Osteoblast (primary cell): ENCODE results near the gene CACHD1. TPM values are rescaled to one million over a fixed set of nuclear protein-coding genes. Genes with fewer than 3 reads are reported as not detected.

Experiments used
- DNase-seq: peaks from one replicate; pipeline ENCODE4 v3.0.0; 2011; ENCODE audit warnings: low spot score, mixed read lengths; ENCODE audit not compliant: insufficient read length; ENCODE audit errors: missing footprints
- H2AFZ ChIP-seq: 2 replicates; pipeline ENCODE4 v1.6.0; 2011; ENCODE audit warnings: mild to moderate bottlenecking, low read length
- H3K27ac ChIP-seq: 2 replicates; pipeline ENCODE4 v1.5.1; 2011; ENCODE audit warnings: mild to moderate bottlenecking, low read depth, low read length, moderate library complexity
- H3K27me3 ChIP-seq: 2 replicates; pipeline ENCODE4 v1.6.0; 2012; ENCODE audit warnings: mild to moderate bottlenecking, control low read depth, inconsistent platforms, low read length, moderate library complexity; ENCODE audit not compliant: insufficient read depth
- H3K36me3 ChIP-seq: 2 replicates; pipeline ENCODE4 v1.5.1; 2011; ENCODE audit warnings: mild to moderate bottlenecking, low read length, control low read depth, moderate library complexity; ENCODE audit not compliant: insufficient read depth
- H3K4me1 ChIP-seq: 2 replicates; pipeline ENCODE4 v1.5.1; 2011; ENCODE audit warnings: mild to moderate bottlenecking, low read length, control low read depth, moderate library complexity; ENCODE audit not compliant: insufficient read depth
- H3K4me2 ChIP-seq: 2 replicates; pipeline ENCODE4 v1.6.0; 2011; ENCODE audit warnings: mild to moderate bottlenecking, low read length; ENCODE audit not compliant: insufficient read depth
- H3K4me3 ChIP-seq: fragments of 200-600 bp; sonication (generic); 3 replicates; pipeline ENCODE4 v1.5.1; 2012; ENCODE audit warnings: mild to moderate bottlenecking, low read length, inconsistent platforms; ENCODE audit not compliant: insufficient read depth
- H3K79me2 ChIP-seq: 2 replicates; pipeline ENCODE4 v1.6.0; 2012; ENCODE audit warnings: mild to moderate bottlenecking, low read length, control low read depth, inconsistent platforms; ENCODE audit not compliant: insufficient read depth
- H3K9me3 ChIP-seq: 2 replicates; pipeline ENCODE4 v1.5.1; 2011; ENCODE audit warnings: low read depth, low read length, control low read depth
- H4K20me1 ChIP-seq: 2 replicates; pipeline ENCODE4 v1.6.0; 2012; ENCODE audit warnings: mild to moderate bottlenecking, low read length, control low read depth; ENCODE audit not compliant: insufficient read depth
- CTCF ChIP-seq: IDR thresholded peaks from 2 replicates; pipeline ENCODE4 v1.5.1; 2011; ENCODE audit warnings: mild to moderate bottlenecking, low read depth, low read length, moderate library complexity; ENCODE audit errors: extremely low read depth
- total RNA-seq: library from RNA; depleted of rRNA; stranded (reverse); fragments of >200 nt; gene quantifications from 2 replicates; pipeline ENCODE4 v1.2.3, GENCODE V29; 2012

CACHD1 gene
- total RNA-seq, 1 donor = 5.1 TPM

DNA sequence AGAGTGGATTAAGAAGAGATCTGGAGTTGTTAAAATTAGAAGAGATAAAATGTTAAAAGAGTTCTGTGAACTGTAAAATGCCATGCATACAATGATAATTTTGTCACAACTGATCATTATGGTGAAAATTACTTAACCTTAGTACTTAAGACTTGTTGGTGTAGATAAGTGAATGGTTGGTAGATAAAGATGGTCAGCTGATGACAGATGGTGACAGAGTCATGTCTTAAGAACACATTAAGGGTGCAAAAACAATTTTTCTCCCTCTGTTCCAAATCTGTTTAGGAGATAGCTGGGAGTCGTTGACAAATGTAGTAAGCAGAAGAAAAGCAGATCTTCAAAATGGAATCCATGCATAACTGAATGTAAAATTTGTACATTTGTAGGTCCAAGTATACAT is 18.5 kb upstream of the CACHD1 start:
- no peaks in the 10 kb centered on the region for H3K79me2 ChIP-seq
- H3K9me3 ChIP-seq = no peaks in the 10 kb centered on the region
- H3K27ac ChIP-seq = no peak overlapping the region
- DNase-seq = no peak
- no peak for TF ChIP-seq CTCF
- no peak overlapping the region for H3K4me3 ChIP-seq
- H4K20me1 ChIP-seq = no peaks in the 10 kb centered on the region
- H3K4me1 ChIP-seq = no peaks in the 10 kb centered on the region
- H3K36me3 ChIP-seq = no peaks in the 10 kb centered on the region
- no peak overlapping the region for H3K4me2 ChIP-seq
- H2AFZ ChIP-seq = no peak overlapping the region
- peaks cover 7% of the 10 kb centered on the region for H3K27me3 ChIP-seq

- no peak overlapping the region for H2AFZ ChIP-seq
- no peaks in the 10 kb centered on the region for H3K79me2 ChIP-seq
- H3K4me3 ChIP-seq = no peak overlapping the region
- peaks cover 7% of the 10 kb centered on the region for H3K27me3 ChIP-seq
- H3K9me3 ChIP-seq = no peaks in the 10 kb centered on the region
- H3K36me3 ChIP-seq = no peaks in the 10 kb centered on the region
- no peak for TF ChIP-seq CTCF
- H3K27ac ChIP-seq = no peak overlapping the region
- no peak overlapping the region for H3K4me2 ChIP-seq
- H3K4me1 ChIP-seq = no peaks in the 10 kb centered on the region
- H4K20me1 ChIP-seq = no peaks in the 10 kb centered on the region
- no peak for DNase-seq
Observed at GRCh38 chr1:64453688-64454087, 16.2 kb upstream of the CACHD1 start.

- no peak overlapping the region for H3K4me2 ChIP-seq
- TF ChIP-seq CTCF = no peak
- no peaks in the 10 kb centered on the region for H3K79me2 ChIP-seq
- H3K27me3 ChIP-seq = no peaks in the 10 kb centered on the region
- no peak overlapping the region for H3K27ac ChIP-seq
- no peak for DNase-seq
- no peaks in the 10 kb centered on the region for H3K4me1 ChIP-seq
- H3K4me3 ChIP-seq = no peak overlapping the region
- no peaks in the 10 kb centered on the region for H3K9me3 ChIP-seq
- H4K20me1 ChIP-seq = no peaks in the 10 kb centered on the region
- H3K36me3 ChIP-seq = no peaks in the 10 kb centered on the region
- no peak overlapping the region for H2AFZ ChIP-seq
Observed at GRCh38 chr1:64458915-64459314, 11.0 kb upstream of the CACHD1 start.

DNA sequence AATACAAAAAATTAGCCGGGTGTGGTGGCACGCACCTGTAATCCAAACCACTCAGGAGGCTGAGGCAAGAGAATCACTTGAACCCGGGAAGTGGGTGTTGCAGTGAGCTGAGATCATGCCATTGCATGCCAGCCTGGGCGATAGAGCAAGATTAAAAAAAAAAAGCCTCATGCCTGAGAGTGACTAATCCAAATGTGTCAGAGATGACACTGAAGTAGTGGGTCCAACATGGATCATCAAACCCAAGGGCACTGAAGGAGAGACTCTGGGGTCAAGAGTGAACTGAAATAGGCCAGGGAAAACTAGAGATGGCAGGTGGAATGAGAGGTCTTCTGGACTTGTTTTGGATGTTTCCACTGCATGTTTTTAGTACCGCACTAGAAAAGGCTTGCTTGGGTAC is 10.2 kb upstream of the CACHD1 start:
- DNase-seq = no peak
- TF ChIP-seq CTCF = no peak
- H3K36me3 ChIP-seq = no peaks in the 10 kb centered on the region
- H3K4me1 ChIP-seq = no peaks in the 10 kb centered on the region
- H3K4me2 ChIP-seq = no peak overlapping the region
- H3K27ac ChIP-seq = no peak overlapping the region
- no peaks in the 10 kb centered on the region for H4K20me1 ChIP-seq
- H3K4me3 ChIP-seq = no peak overlapping the region
- H3K27me3 ChIP-seq = no peaks in the 10 kb centered on the region
- no peaks in the 10 kb centered on the region for H3K79me2 ChIP-seq
- no peak overlapping the region for H2AFZ ChIP-seq
- no peaks in the 10 kb centered on the region for H3K9me3 ChIP-seq
